Measurements from ENCODE around the gene NDUFB10.

- TF ChIP-seq POLR2A (IDR thresholded peaks at IDR 0.05) (no peak), POLR2AphosphoS5 (IDR thresholded peaks at IDR 0.05) (no peak)
- TF ChIP-seq, protein P1, sequence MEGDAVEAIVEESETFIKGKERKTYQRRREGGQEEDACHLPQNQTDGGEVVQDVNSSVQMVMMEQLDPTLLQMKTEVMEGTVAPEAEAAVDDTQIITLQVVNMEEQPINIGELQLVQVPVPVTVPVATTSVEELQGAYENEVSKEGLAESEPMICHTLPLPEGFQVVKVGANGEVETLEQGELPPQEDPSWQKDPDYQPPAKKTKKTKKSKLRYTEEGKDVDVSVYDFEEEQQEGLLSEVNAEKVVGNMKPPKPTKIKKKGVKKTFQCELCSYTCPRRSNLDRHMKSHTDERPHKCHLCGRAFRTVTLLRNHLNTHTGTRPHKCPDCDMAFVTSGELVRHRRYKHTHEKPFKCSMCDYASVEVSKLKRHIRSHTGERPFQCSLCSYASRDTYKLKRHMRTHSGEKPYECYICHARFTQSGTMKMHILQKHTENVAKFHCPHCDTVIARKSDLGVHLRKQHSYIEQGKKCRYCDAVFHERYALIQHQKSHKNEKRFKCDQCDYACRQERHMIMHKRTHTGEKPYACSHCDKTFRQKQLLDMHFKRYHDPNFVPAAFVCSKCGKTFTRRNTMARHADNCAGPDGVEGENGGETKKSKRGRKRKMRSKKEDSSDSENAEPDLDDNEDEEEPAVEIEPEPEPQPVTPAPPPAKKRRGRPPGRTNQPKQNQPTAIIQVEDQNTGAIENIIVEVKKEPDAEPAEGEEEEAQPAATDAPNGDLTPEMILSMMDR (IDR thresholded peaks at IDR 0.05): no peak
Observed at GRCh38 chr16:1909561-1910231, 49.6 kb upstream of the NDUFB10 start.
